H9 (cell line): ENCODE measurements around the gene EDRF1. TPM values are rescaled to one million over a fixed set of nuclear protein-coding genes. Genes with fewer than 3 reads are reported as not detected.

Experiments used
- DNase-seq: peaks from one replicate; pipeline ENCODE4 v3.0.0-alpha.2; 2017
- H2AFZ ChIP-seq: one replicate; pipeline ENCODE4 v1.6.1; 2013; ENCODE audit warnings: mild to moderate bottlenecking, low read length, control low read depth, moderate library complexity
- H2AK5ac ChIP-seq: 2 replicates; pipeline ENCODE4 v1.6.1; 2013; ENCODE audit warnings: low read length, control low read depth, mixed read lengths; ENCODE audit not compliant: insufficient read length
- H2BK120ac ChIP-seq: one replicate; pipeline ENCODE4 v1.6.1; 2013; ENCODE audit warnings: low read depth, mild to moderate bottlenecking, low read length, control low read depth, inconsistent platforms; ENCODE audit not compliant: poor library complexity, severe bottlenecking
- H2BK12ac ChIP-seq: 2 replicates; pipeline ENCODE4 v1.6.1; 2013; ENCODE audit warnings: low read length, control low read depth, mixed read lengths, low read depth; ENCODE audit not compliant: insufficient read length
- H2BK15ac ChIP-seq: 2 replicates; pipeline ENCODE4 v1.6.1; 2013; ENCODE audit warnings: low read depth, low read length, control low read depth
- H2BK20ac ChIP-seq: one replicate; pipeline ENCODE4 v1.6.1; 2013; ENCODE audit warnings: low read depth, mild to moderate bottlenecking, low read length, control low read depth, inconsistent platforms; ENCODE audit not compliant: poor library complexity, severe bottlenecking
- H2BK5ac ChIP-seq: 2 replicates; pipeline ENCODE4 v1.6.1; 2013; ENCODE audit warnings: low read length, control low read depth, mixed read lengths; ENCODE audit not compliant: insufficient read length
- H3K14ac ChIP-seq: 2 replicates; pipeline ENCODE4 v1.6.1; 2013; ENCODE audit warnings: low read length, control low read depth; ENCODE audit not compliant: insufficient read depth
- H3K18ac ChIP-seq: 2 replicates; pipeline ENCODE4 v1.6.1; 2013; ENCODE audit warnings: low read depth, mild to moderate bottlenecking, mixed read lengths, low read length, control low read depth; ENCODE audit not compliant: insufficient read length
- H3K23ac ChIP-seq: 2 replicates; pipeline ENCODE4 v1.6.1; 2013; ENCODE audit warnings: low read length, control low read depth, mixed read lengths, low read depth; ENCODE audit not compliant: insufficient read length
- H3K23me2 ChIP-seq: 2 replicates; pipeline ENCODE4 v1.6.1; 2013; ENCODE audit warnings: low read depth, mild to moderate bottlenecking, mixed read lengths, low read length, control low read depth; ENCODE audit not compliant: insufficient read length, poor library complexity, severe bottlenecking
- H3K27ac ChIP-seq: 2 replicates; pipeline ENCODE4 v1.5.1; 2013; ENCODE audit warnings: low read length, control low read depth, mixed read lengths, low read depth; ENCODE audit not compliant: insufficient read length
- H3K27me3 ChIP-seq: 2 replicates; pipeline ENCODE4 v1.6.1; 2013; ENCODE audit warnings: low read length, control low read depth, inconsistent platforms; ENCODE audit not compliant: insufficient read depth
- H3K4ac ChIP-seq: 2 replicates; pipeline ENCODE4 v1.6.1; 2013; ENCODE audit warnings: low read depth, mild to moderate bottlenecking, control low read depth, inconsistent platforms, low read length, moderate library complexity
- H3K4me1 ChIP-seq: 2 replicates; pipeline ENCODE4 v1.6.1; 2013; ENCODE audit warnings: low read length, control low read depth, inconsistent platforms; ENCODE audit not compliant: insufficient read depth
- H3K4me2 ChIP-seq: 2 replicates; pipeline ENCODE4 v1.6.1; 2013; ENCODE audit warnings: low read length, control low read depth, mixed read lengths; ENCODE audit not compliant: insufficient read length, insufficient read depth
- H3K56ac ChIP-seq: 2 replicates; pipeline ENCODE4 v1.6.1; 2013; ENCODE audit warnings: low read depth, mild to moderate bottlenecking, mixed read lengths, low read length, control low read depth; ENCODE audit not compliant: insufficient read length
- H3K79me1 ChIP-seq: 2 replicates; pipeline ENCODE4 v1.6.1; 2013; ENCODE audit warnings: low read depth, mild to moderate bottlenecking, moderate library complexity, low read length, control low read depth, inconsistent platforms; ENCODE audit not compliant: insufficient read depth, poor library complexity, severe bottlenecking
- H3K79me2 ChIP-seq: 2 replicates; pipeline ENCODE4 v1.6.1; 2013; ENCODE audit warnings: low read length, control low read depth, inconsistent platforms; ENCODE audit not compliant: insufficient read depth
- H3K9ac ChIP-seq: 2 replicates; pipeline ENCODE4 v1.6.1; 2013; ENCODE audit warnings: low read length, control low read depth, mixed read lengths; ENCODE audit not compliant: insufficient read length; ENCODE audit errors: extremely low read depth
- H3K9me3 ChIP-seq: one replicate; pipeline ENCODE4 v1.6.1; 2013; ENCODE audit warnings: low read depth, low read length, inconsistent platforms; ENCODE audit not compliant: control insufficient read depth
- H3T11ph ChIP-seq: one replicate; pipeline ENCODE4 v1.6.1; 2013; ENCODE audit warnings: mild to moderate bottlenecking, low read length, control low read depth, inconsistent platforms
- H4K20me1 ChIP-seq: one replicate; pipeline ENCODE4 v1.6.1; 2013; ENCODE audit not compliant: control insufficient read depth, insufficient read length, insufficient read depth
- H4K5ac ChIP-seq: 2 replicates; pipeline ENCODE4 v1.6.1; 2013; ENCODE audit warnings: low read depth, mild to moderate bottlenecking, mixed read lengths, low read length, control low read depth; ENCODE audit not compliant: insufficient read length
- H4K8ac ChIP-seq: replicated peaks from 2 replicates; pipeline ENCODE4 v1.6.1; 2013; ENCODE audit warnings: low read length, control low read depth, mixed read lengths, low read depth; ENCODE audit not compliant: insufficient read length
- H4K91ac ChIP-seq: 2 replicates; pipeline ENCODE4 v1.6.1; 2013; ENCODE audit warnings: low read depth, mild to moderate bottlenecking, moderate library complexity, mixed read lengths, low read length, control low read depth; ENCODE audit not compliant: insufficient read length
- H3K27ac Mint-ChIP-seq, 3 experiments: 2 replicates in 2 of 3; 3 replicates in 1 of 3; pipeline ENCODE4 v1.8.0; 2020 to 2021; ENCODE audit warnings: mixed read lengths in 3 of 3, mild to moderate bottlenecking in 1 of 3, moderate library complexity in 1 of 3
- H3K27me3 Mint-ChIP-seq: 2 replicates; pipeline ENCODE4 v1.8.0; 2021; ENCODE audit warnings: low read depth, mild to moderate bottlenecking, moderate library complexity, mixed read lengths
- H3K36me3 Mint-ChIP-seq, 3 experiments: 2 replicates in 2 of 3; 3 replicates in 1 of 3; pipeline ENCODE4 v1.8.0; 2020 to 2021; ENCODE audit warnings: low read depth in 3 of 3, mixed read lengths in 3 of 3; ENCODE audit not compliant: insufficient read depth in 1 of 3
- H3K4me1 Mint-ChIP-seq, 2 experiments: 2 replicates each; pipeline ENCODE4 v1.8.0; 2020; ENCODE audit warnings: mixed read lengths in 2 of 2
- H3K4me3 Mint-ChIP-seq, 2 experiments: 2 replicates in 1 of 2; 3 replicates in 1 of 2; pipeline ENCODE4 v1.8.0; 2020 to 2021; ENCODE audit warnings: mild to moderate bottlenecking in 2 of 2, mixed read lengths in 2 of 2, moderate library complexity in 1 of 2
- H3K9me3 Mint-ChIP-seq, 2 experiments: 2 replicates in 1 of 2; 3 replicates in 1 of 2; pipeline ENCODE4 v1.8.0; 2020; ENCODE audit warnings: mild to moderate bottlenecking in 2 of 2, mixed read lengths in 2 of 2, moderate library complexity in 1 of 2
- WGBS: extraction: QIAGEN DNeasy Blood & Tissue Kit; methylation state at CpG from one replicate; pipeline ENCODE4 v1.1.7; 2013; ENCODE audit warnings: missing lambda C conversion rate, low lambda C conversion rate, mixed read lengths; ENCODE audit not compliant: insufficient read length; ENCODE audit errors: extremely low coverage; 5-methylcytosine and 5-hydroxymethylcytosine counted together
- total RNA-seq: library from RNA; stranded (reverse); gene quantifications from 2 replicates; pipeline ENCODE4 v1.2.1, GENCODE V29; 2021
- TF ChIP-seq, protein P1 (sequence below): fragments of 200-600 bp; sonication (generic); conservative IDR thresholded peaks from 3 replicates; pipeline ENCODE4 v1.8.0; 2021; ENCODE audit warnings: antibody characterized with exemption, mild to moderate bottlenecking

EDRF1 gene
- total RNA-seq, 1 experiment from 2014 or later: 51.0 TPM

- no peak overlapping the region for H3K14ac ChIP-seq
- no peak overlapping the region for H3K27ac ChIP-seq
- H3K18ac ChIP-seq: no peak overlapping the region
- H3K23ac ChIP-seq: no peak overlapping the region
- no peaks in the 10 kb centered on the region for H3K27me3 ChIP-seq
- H2BK15ac ChIP-seq: no peak overlapping the region
- no CpG with 5 or more reads among the region's 11 CpGs for WGBS
- no peak overlapping the region for H3K4ac ChIP-seq
- Mint-ChIP-seq H3K9me3 (no peaks in the 10 kb centered on the region; a peak in 1 of 5 replicates), H3K4me1 (no peaks in the 10 kb centered on the region), H3K36me3 (peaks cover 0 to 2% (median 0%) of the 10 kb centered on the region in 3 experiments; a peak in 1 of 7 replicates), H3K4me3 (no peak overlapping the region), H3K27ac (no peak overlapping the region), H3K27me3 (peaks cover 4% of the 10 kb centered on the region)
- H3T11ph ChIP-seq: no peak overlapping the region
- H3K56ac ChIP-seq: no peak overlapping the region
- H4K91ac ChIP-seq: no peak overlapping the region
- no peak for DNase-seq
- no peaks in the 10 kb centered on the region for H3K23me2 ChIP-seq
- H2BK120ac ChIP-seq: no peak overlapping the region
- no peak overlapping the region for H2AFZ ChIP-seq
- TF ChIP-seq, protein P1, sequence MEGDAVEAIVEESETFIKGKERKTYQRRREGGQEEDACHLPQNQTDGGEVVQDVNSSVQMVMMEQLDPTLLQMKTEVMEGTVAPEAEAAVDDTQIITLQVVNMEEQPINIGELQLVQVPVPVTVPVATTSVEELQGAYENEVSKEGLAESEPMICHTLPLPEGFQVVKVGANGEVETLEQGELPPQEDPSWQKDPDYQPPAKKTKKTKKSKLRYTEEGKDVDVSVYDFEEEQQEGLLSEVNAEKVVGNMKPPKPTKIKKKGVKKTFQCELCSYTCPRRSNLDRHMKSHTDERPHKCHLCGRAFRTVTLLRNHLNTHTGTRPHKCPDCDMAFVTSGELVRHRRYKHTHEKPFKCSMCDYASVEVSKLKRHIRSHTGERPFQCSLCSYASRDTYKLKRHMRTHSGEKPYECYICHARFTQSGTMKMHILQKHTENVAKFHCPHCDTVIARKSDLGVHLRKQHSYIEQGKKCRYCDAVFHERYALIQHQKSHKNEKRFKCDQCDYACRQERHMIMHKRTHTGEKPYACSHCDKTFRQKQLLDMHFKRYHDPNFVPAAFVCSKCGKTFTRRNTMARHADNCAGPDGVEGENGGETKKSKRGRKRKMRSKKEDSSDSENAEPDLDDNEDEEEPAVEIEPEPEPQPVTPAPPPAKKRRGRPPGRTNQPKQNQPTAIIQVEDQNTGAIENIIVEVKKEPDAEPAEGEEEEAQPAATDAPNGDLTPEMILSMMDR: no peak
- H2BK20ac ChIP-seq: no peak overlapping the region
- no peaks in the 10 kb centered on the region for H3K79me1 ChIP-seq
- H3K4me2 ChIP-seq: no peak overlapping the region
- H3K79me2 ChIP-seq: no peaks in the 10 kb centered on the region
- no peaks in the 10 kb centered on the region for H3K9me3 ChIP-seq
- no peak overlapping the region for H2BK12ac ChIP-seq
- H2BK5ac ChIP-seq: no peak overlapping the region
- no peak overlapping the region for H2AK5ac ChIP-seq
- H4K5ac ChIP-seq: no peak overlapping the region
- H3K4me1 ChIP-seq: no peaks in the 10 kb centered on the region
- no peaks in the 10 kb centered on the region for H4K20me1 ChIP-seq
- no peak overlapping the region for H3K9ac ChIP-seq
- no peak overlapping the region for H4K8ac ChIP-seq
These were observed 53.3 kb downstream of the EDRF1 start for GRCh38 chr10:125772864-125773180.
